K562 (cell line): ENCODE data around the gene RRM2.

Experiments used
- CBX8 ChIP-seq: fragments of 200-600 bp; sonication (generic); IDR thresholded peaks from 2 replicates; pipeline ENCODE4 v1.6.1; 2012; ENCODE audit warnings: borderline replicate concordance, mixed run types, low read depth, mild to moderate bottlenecking, moderate library complexity, mixed read lengths, low read length, control low read depth, inconsistent platforms; ENCODE audit not compliant: poor library complexity, severe bottlenecking; ENCODE audit errors: extremely low read depth
- CREM ChIP-seq: IDR thresholded peaks from 2 replicates; pipeline ENCODE4 v1.6.1; 2014; ENCODE audit warnings: antibody characterized with exemption, low read depth
- CXXC5 ChIP-seq: fragments of 250-450 bp; sonication (Bioruptor Pico); IDR thresholded peaks from 2 replicates; pipeline ENCODE4 v1.8.0; 2022; ENCODE audit warnings: inconsistent platforms, mild to moderate bottlenecking, moderate library complexity
- ELF4 ChIP-seq: fragments of 450-650 bp; formaldehyde crosslinking; IDR thresholded peaks from 2 replicates; pipeline ENCODE4 v1.4.0; 2022; ENCODE audit warnings: missing genetic modification characterization
- NFIC ChIP-seq: fragments of 450-650 bp; IDR thresholded peaks from 2 replicates; pipeline ENCODE4 v1.6.1; 2017; ENCODE audit warnings: mild to moderate bottlenecking, inconsistent platforms
- PHB2 ChIP-seq: fragments of 450-650 bp; IDR thresholded peaks from 2 replicates; pipeline ENCODE4 v1.6.1; 2017; ENCODE audit warnings: low read depth
- POLR2AphosphoS5 ChIP-seq: IDR thresholded peaks from 2 replicates; pipeline ENCODE4 v1.6.1; 2011; ENCODE audit warnings: mild to moderate bottlenecking, low read depth, low read length, moderate library complexity; ENCODE audit not compliant: control insufficient read depth, insufficient read depth
- SMC3 ChIP-seq: conservative IDR thresholded peaks from 2 replicates; pipeline ENCODE4 v1.6.1; 2011; ENCODE audit warnings: low read depth, low read length, improper control_type of control experiment; ENCODE audit not compliant: insufficient read depth
- TF ChIP-seq, protein P1 (sequence below): sonication (generic); formaldehyde crosslinking; IDR thresholded peaks from 2 replicates; pipeline ENCODE4 v1.8.0; 2022; ENCODE audit warnings: mild to moderate bottlenecking, missing genetic modification reagents

GRCh38 chr2:10146366-10147005, 23.9 kb downstream of the RRM2 start:
- TF ChIP-seq CREM = no peak
- TF ChIP-seq NFIC = no peak
- TF ChIP-seq, protein P1, sequence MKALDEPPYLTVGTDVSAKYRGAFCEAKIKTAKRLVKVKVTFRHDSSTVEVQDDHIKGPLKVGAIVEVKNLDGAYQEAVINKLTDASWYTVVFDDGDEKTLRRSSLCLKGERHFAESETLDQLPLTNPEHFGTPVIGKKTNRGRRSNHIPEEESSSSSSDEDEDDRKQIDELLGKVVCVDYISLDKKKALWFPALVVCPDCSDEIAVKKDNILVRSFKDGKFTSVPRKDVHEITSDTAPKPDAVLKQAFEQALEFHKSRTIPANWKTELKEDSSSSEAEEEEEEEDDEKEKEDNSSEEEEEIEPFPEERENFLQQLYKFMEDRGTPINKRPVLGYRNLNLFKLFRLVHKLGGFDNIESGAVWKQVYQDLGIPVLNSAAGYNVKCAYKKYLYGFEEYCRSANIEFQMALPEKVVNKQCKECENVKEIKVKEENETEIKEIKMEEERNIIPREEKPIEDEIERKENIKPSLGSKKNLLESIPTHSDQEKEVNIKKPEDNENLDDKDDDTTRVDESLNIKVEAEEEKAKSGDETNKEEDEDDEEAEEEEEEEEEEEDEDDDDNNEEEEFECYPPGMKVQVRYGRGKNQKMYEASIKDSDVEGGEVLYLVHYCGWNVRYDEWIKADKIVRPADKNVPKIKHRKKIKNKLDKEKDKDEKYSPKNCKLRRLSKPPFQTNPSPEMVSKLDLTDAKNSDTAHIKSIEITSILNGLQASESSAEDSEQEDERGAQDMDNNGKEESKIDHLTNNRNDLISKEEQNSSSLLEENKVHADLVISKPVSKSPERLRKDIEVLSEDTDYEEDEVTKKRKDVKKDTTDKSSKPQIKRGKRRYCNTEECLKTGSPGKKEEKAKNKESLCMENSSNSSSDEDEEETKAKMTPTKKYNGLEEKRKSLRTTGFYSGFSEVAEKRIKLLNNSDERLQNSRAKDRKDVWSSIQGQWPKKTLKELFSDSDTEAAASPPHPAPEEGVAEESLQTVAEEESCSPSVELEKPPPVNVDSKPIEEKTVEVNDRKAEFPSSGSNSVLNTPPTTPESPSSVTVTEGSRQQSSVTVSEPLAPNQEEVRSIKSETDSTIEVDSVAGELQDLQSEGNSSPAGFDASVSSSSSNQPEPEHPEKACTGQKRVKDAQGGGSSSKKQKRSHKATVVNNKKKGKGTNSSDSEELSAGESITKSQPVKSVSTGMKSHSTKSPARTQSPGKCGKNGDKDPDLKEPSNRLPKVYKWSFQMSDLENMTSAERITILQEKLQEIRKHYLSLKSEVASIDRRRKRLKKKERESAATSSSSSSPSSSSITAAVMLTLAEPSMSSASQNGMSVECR (CRISPR knock-in tag) = no peak
- no peak for TF ChIP-seq SMC3
- no peak for TF ChIP-seq ELF4 (CRISPR knock-in tag)
- TF ChIP-seq PHB2 = no peak
- no peak for TF ChIP-seq POLR2AphosphoS5
- no peak for TF ChIP-seq CBX8
- TF ChIP-seq CXXC5 (CRISPR knock-in tag) = no peak
